GM19043 (cell line): ENCODE measurements around the gene RBMX2.

Experiments
- ATAC-seq: cut with Tn5 transposase; IDR thresholded peaks from one replicate; pipeline ENCODE4 v1.9.1; 2021; ENCODE audit warnings: low read depth; ENCODE audit not compliant: unreplicated experiment

RBMX2 gene

GRCh38 chrX:130444641-130445336 is 43.0 kb downstream of the RBMX2 start:
- no peak for ATAC-seq

GRCh38 chrX:130446974-130447373 is 45.2 kb downstream of the RBMX2 start:
- no peak for ATAC-seq
